ENCODE measurements around the gene CCER1. TPM values are rescaled to one million over a fixed set of nuclear protein-coding genes. Genes with fewer than 3 reads are reported as not detected.
A peak's percentile ranks its signal among the peaks of the same experiment; 100 is the strongest.

CCER1 gene
- total RNA-seq, 2 donors from 2014 or later: not detected

GRCh38 chr12:90940872-90941499, 14.0 kb downstream of the CCER1 start:
- Mint-ChIP-seq H3K27ac (no peak overlapping the region), H3K4me3 (no peak overlapping the region), H3K36me3 (ENCODE audit: low read depth) (peaks cover 5% of the 10 kb centered on the region), H3K4me1 (no peaks in the 10 kb centered on the region), H3K9me3 (peaks cover 14% of the 10 kb centered on the region), H3K27me3 (ENCODE audit: insufficient read depth) (peaks cover 36% of the 10 kb centered on the region)
- H3K4me1 ChIP-seq (ENCODE audit: control insufficient read depth, insufficient read depth, low read length): no peaks in the 10 kb centered on the region
- DNase-seq: no peak
- no peak overlapping the region for H3K27ac ChIP-seq (ENCODE audit: low read depth, low read length)
- peak; percentile 86 for TF ChIP-seq CTCF (conservative IDR thresholded peaks at IDR 0.05)
- peaks cover 15% of the 10 kb centered on the region for H3K9me3 ChIP-seq (ENCODE audit: control insufficient read depth, low read length)
- no peak overlapping the region for H3K4me3 ChIP-seq (ENCODE audit: low read length)
- WGBS, 2 experiments (ENCODE audit: insufficient coverage in 1 of 2, insufficient read length in 1 of 2): 61 to 92% methylated on average over 2 to 3 of the region's 3 CpGs
- H3K9ac ChIP-seq (ENCODE audit: extremely low read depth, low read length, poor library complexity, severe bottlenecking): no peak overlapping the region
- H3K36me3 ChIP-seq (ENCODE audit: control insufficient read depth, insufficient read depth, low read length): no peaks in the 10 kb centered on the region
- no peaks in the 10 kb centered on the region for H3K27me3 ChIP-seq (ENCODE audit: control insufficient read depth, insufficient read depth, low read length, poor library complexity, severe bottlenecking)

DNA sequence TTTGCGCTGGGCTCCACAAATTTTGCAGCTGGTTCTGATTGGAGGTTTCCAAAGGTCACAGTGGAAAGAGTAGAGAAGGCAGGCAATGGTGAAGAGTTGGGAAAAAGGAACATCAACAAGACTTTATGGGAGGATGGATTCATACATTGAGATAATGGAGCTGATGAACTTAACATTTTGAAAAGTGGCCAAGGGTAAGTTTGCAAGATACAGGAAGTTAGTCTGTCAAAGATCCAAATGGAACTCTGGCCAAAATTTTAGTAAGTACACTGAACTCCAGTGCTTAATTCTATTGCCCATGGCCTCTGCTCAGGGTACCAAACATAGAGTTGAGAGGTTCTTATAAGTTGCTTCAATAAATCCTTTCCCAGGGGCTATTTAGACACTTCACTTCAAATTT, 15.6 kb downstream of the CCER1 start:
- peaks cover 2% of the 10 kb centered on the region for H3K4me1 Mint-ChIP-seq
- TF ChIP-seq CTCF (conservative IDR thresholded peaks at IDR 0.05): no peak
- 97% methylated on average over 1 of the region's 1 CpG; no CpG with 5 or more reads in 1 of the 2 experiments for WGBS, 2 experiments (ENCODE audit: insufficient coverage in 1 of 2, insufficient read length in 1 of 2)
- no peaks in the 10 kb centered on the region for H3K36me3 ChIP-seq (ENCODE audit: control insufficient read depth, insufficient read depth, low read length)
- no peak for DNase-seq
- H3K27me3 ChIP-seq (ENCODE audit: control insufficient read depth, insufficient read depth, low read length, poor library complexity, severe bottlenecking): no peaks in the 10 kb centered on the region
- H3K27ac Mint-ChIP-seq: no peak overlapping the region
- H3K4me1 ChIP-seq (ENCODE audit: control insufficient read depth, insufficient read depth, low read length): no peaks in the 10 kb centered on the region
- no peak overlapping the region for H3K4me3 Mint-ChIP-seq
- peaks cover 23% of the 10 kb centered on the region for H3K9me3 ChIP-seq (ENCODE audit: control insufficient read depth, low read length)
- no peak overlapping the region for H3K4me3 ChIP-seq (ENCODE audit: low read length)
- H3K9me3 Mint-ChIP-seq: peaks cover 30% of the 10 kb centered on the region
- H3K27ac ChIP-seq (ENCODE audit: low read depth, low read length): no peak overlapping the region
- no peak overlapping the region for H3K9ac ChIP-seq (ENCODE audit: extremely low read depth, low read length, poor library complexity, severe bottlenecking)
- peaks cover 36% of the 10 kb centered on the region for H3K27me3 Mint-ChIP-seq (ENCODE audit: insufficient read depth)
- H3K36me3 Mint-ChIP-seq (ENCODE audit: low read depth): peaks cover 15% of the 10 kb centered on the region

- H3K36me3 ChIP-seq (ENCODE audit: control insufficient read depth, insufficient read depth, low read length): no peaks in the 10 kb centered on the region
- Mint-ChIP-seq H3K27me3 (ENCODE audit: insufficient read depth) (peaks cover 40% of the 10 kb centered on the region), H3K36me3 (ENCODE audit: low read depth) (peaks cover 16% of the 10 kb centered on the region), H3K27ac (no peak overlapping the region), H3K4me1 (peaks cover 2% of the 10 kb centered on the region), H3K4me3 (no peak overlapping the region), H3K9me3 (peaks cover 39% of the 10 kb centered on the region)
- DNase-seq: no peak
- no peak overlapping the region for H3K4me3 ChIP-seq (ENCODE audit: low read length)
- H3K9ac ChIP-seq (ENCODE audit: extremely low read depth, low read length, poor library complexity, severe bottlenecking): no peak overlapping the region
- TF ChIP-seq CTCF (conservative IDR thresholded peaks at IDR 0.05): no peak
- 90% methylated on average over 4 to 6 of the region's 6 CpGs for WGBS, 2 experiments (ENCODE audit: insufficient coverage in 1 of 2, insufficient read length in 1 of 2)
- H3K27ac ChIP-seq (ENCODE audit: low read depth, low read length): no peak overlapping the region
- no peaks in the 10 kb centered on the region for H3K27me3 ChIP-seq (ENCODE audit: control insufficient read depth, insufficient read depth, low read length, poor library complexity, severe bottlenecking)
- H3K4me1 ChIP-seq (ENCODE audit: control insufficient read depth, insufficient read depth, low read length): no peaks in the 10 kb centered on the region
- H3K9me3 ChIP-seq (ENCODE audit: control insufficient read depth, low read length): peaks cover 32% of the 10 kb centered on the region
Observed at GRCh38 chr12:90938451-90938850, 16.5 kb downstream of the CCER1 start.

Data from endodermal cell (in vitro differentiated cells).